HG03039 (cell line): ENCODE data around the gene MUC5AC.
"Not testable (repeated sequence)": the region's sequence is repeated elsewhere in the genome, so short reads cannot be mapped to it uniquely, and the experiment has no call there.

Experiments used
- ATAC-seq: cut with Tn5 transposase; IDR thresholded peaks from one replicate; pipeline ENCODE4 v1.9.1; 2021; ENCODE audit warnings: mild to moderate bottlenecking, moderate library complexity; ENCODE audit not compliant: unreplicated experiment

Gene MUC5AC

GRCh38 chr11:1247026-1247425, 89.3 kb downstream of the MUC5AC start:
- not testable (repeated sequence) for ATAC-seq

GRCh38 chr11:1248951-1249350, 91.2 kb downstream of the MUC5AC start:
- not testable (repeated sequence) for ATAC-seq

- not testable (repeated sequence) for ATAC-seq
These were observed 92.7 kb downstream of the MUC5AC start for GRCh38 chr11:1250411-1250810.
